CD8-positive, alpha-beta memory T cell (primary cell): Measurements from ENCODE around the gene PIEZO1. TPM values are rescaled to one million over a fixed set of nuclear protein-coding genes. Genes with fewer than 3 reads are reported as not detected.

Source experiments
- CTCF ChIA-PET: fragments of 350-600 bp; sonication (Branson Sonifier 250); formaldehyde crosslinking; loops from one replicate; lab custom pipeline; 2021; ENCODE audit warnings: antibody characterized with exemption; lab: Charles Lee
- POLR2A ChIA-PET: fragments of 350-600 bp; sonication (Branson Sonifier 250); formaldehyde crosslinking; loops from one replicate; lab custom pipeline; 2021; ENCODE audit warnings: antibody characterized with exemption; lab: Charles Lee
- DNase-seq, 5 donors: peaks; one replicate each; pipeline versions ENCODE4 v3.0.0 to v3.0.0-alpha.2; 2020 to 2022; ENCODE audit warnings: mixed read lengths in 1 of 5
- H3K27ac ChIP-seq: one replicate; pipeline ENCODE4 v1.7.0; 2013; ENCODE audit warnings: low read depth, mild to moderate bottlenecking, low read length, moderate library complexity
- H3K27me3 ChIP-seq: 2 replicates; pipeline ENCODE4 v1.7.0; 2013; ENCODE audit warnings: low read length, mild to moderate bottlenecking; ENCODE audit not compliant: insufficient read depth, poor library complexity, severe bottlenecking
- H3K36me3 ChIP-seq: 2 replicates; pipeline ENCODE4 v1.7.0; 2013; ENCODE audit warnings: mild to moderate bottlenecking, low read length, moderate library complexity; ENCODE audit not compliant: insufficient read depth
- H3K4me1 ChIP-seq: 2 replicates; pipeline ENCODE4 v1.7.0; 2013; ENCODE audit warnings: mild to moderate bottlenecking, low read length, moderate library complexity; ENCODE audit not compliant: insufficient read depth
- H3K4me3 ChIP-seq: 2 replicates; pipeline ENCODE4 v1.7.0; 2013; ENCODE audit warnings: mild to moderate bottlenecking, low read length
- H3K9me3 ChIP-seq: 2 replicates; pipeline ENCODE4 v1.7.0; 2013; ENCODE audit warnings: mild to moderate bottlenecking, low read length
- H3K27ac Mint-ChIP-seq, 8 donors: one replicate each; pipeline ENCODE4 v1.8.0; 2020 to 2021; ENCODE audit warnings: mixed read lengths in 8 of 8, mild to moderate bottlenecking in 6 of 8, inconsistent platforms in 3 of 8, moderate library complexity in 3 of 8
- H3K27me3 Mint-ChIP-seq, 2 donors: one replicate each; pipeline ENCODE4 v1.8.0; 2020 to 2021; ENCODE audit warnings: mixed read lengths in 2 of 2, mild to moderate bottlenecking in 1 of 2, moderate library complexity in 1 of 2
- H3K36me3 Mint-ChIP-seq, 3 donors: one replicate each; pipeline ENCODE4 v1.8.0; 2020 to 2021; ENCODE audit warnings: mixed read lengths in 3 of 3, inconsistent platforms in 1 of 3, mild to moderate bottlenecking in 1 of 3
- H3K4me1 Mint-ChIP-seq, 3 donors: one replicate each; pipeline ENCODE4 v1.8.0; 2020 to 2021; ENCODE audit warnings: mixed read lengths in 3 of 3, inconsistent platforms in 1 of 3, mild to moderate bottlenecking in 1 of 3
- H3K4me3 Mint-ChIP-seq, 7 donors: one replicate each; pipeline ENCODE4 v1.8.0; 2020 to 2021; ENCODE audit warnings: mixed read lengths in 7 of 7, mild to moderate bottlenecking in 6 of 7, moderate library complexity in 4 of 7, inconsistent platforms in 2 of 7
- H3K9me3 Mint-ChIP-seq, 5 donors: one replicate each; pipeline ENCODE4 v1.8.0; 2020 to 2022; ENCODE audit warnings: mixed read lengths in 5 of 5, mild to moderate bottlenecking in 3 of 5, moderate library complexity in 2 of 5, inconsistent platforms in 1 of 5
- polyA plus RNA-seq: library from polyadenylated mRNA; unstranded; fragments of 300-500 nt; fragmentation: Illumina TruSeq; gene quantifications from one replicate; pipeline ENCODE4 v1.2.3, GENCODE V29; 2021
- total RNA-seq, 2 experiments: library from RNA; stranded (reverse); gene quantifications; one replicate each; pipeline ENCODE4 v1.2.3, GENCODE V29; 2021

PIEZO1 gene
- total and polyA plus RNA-seq, 3 experiments from 2014 or later: 58.4 to 230 (median 215) TPM

DNA sequence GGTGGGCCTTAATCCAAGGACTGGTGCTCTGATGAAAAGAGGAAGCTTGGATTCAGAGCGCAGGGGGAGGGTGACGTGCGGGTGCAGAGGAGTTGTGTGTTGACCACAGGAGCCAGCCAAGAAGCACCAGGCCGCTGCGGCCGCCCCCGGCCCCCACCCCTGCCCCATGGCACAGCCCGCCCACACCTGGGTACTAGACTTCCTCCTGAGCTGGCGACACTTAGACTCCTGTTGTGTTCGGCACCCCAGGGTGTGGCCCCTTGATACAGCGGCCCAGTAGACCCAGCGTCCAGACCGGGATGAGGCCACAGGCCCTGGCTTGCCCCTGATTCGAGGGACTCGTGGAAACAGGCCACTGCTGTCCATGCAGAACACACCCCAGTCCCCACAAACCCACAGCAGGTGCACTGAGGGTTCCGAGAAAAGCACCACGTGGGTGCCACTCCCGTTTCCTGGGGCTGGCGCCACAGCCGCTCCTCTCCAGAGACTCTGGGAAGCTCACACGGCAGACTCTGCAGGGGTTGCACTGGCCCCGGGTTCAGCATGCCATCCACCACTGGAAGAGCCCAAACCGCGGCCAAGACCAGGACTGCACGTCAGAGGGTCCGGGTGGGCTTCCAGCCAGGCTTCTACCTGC is 93.0 kb downstream of the PIEZO1 start:
- peak overlapping the region; percentile 60 to 87 (median 69) for H3K4me3 Mint-ChIP-seq
- Histone ChIP-seq H3K4me1 (peaks cover 38% of the 10 kb centered on the region), H3K4me3 (peak overlapping the region; percentile 61), H3K27ac (no peak overlapping the region), H3K36me3 (peaks cover 9% of the 10 kb centered on the region), H3K9me3 (no peaks in the 10 kb centered on the region), H3K27me3 (no peaks in the 10 kb centered on the region)
- no peaks in the 10 kb centered on the region for H3K27me3 Mint-ChIP-seq
- DNase-seq: no peak
- H3K4me1 Mint-ChIP-seq: peaks cover 24 to 68% (median 33%) of the 10 kb centered on the region in 3 donors
- H3K9me3 Mint-ChIP-seq: no peaks in the 10 kb centered on the region
- CTCF ChIA-PET: interaction anchor here (1.1 kb wide), 1 partner anchor 11 kb away, joined by 3 read pairs; no protein-coding TSS in a partner anchor
- peaks cover 0 to 18% (median 0%) of the 10 kb centered on the region in 3 donors for H3K36me3 Mint-ChIP-seq
- H3K27ac Mint-ChIP-seq: peak overlapping the region; percentile 72 to 91 (median 82)
- POLR2A ChIA-PET: interaction anchor here (1.2 to 2.0 kb wide), 2 partner anchors 9 to 12 kb away, joined by 3 to 9 read pairs; no protein-coding TSS in a partner anchor

DNA sequence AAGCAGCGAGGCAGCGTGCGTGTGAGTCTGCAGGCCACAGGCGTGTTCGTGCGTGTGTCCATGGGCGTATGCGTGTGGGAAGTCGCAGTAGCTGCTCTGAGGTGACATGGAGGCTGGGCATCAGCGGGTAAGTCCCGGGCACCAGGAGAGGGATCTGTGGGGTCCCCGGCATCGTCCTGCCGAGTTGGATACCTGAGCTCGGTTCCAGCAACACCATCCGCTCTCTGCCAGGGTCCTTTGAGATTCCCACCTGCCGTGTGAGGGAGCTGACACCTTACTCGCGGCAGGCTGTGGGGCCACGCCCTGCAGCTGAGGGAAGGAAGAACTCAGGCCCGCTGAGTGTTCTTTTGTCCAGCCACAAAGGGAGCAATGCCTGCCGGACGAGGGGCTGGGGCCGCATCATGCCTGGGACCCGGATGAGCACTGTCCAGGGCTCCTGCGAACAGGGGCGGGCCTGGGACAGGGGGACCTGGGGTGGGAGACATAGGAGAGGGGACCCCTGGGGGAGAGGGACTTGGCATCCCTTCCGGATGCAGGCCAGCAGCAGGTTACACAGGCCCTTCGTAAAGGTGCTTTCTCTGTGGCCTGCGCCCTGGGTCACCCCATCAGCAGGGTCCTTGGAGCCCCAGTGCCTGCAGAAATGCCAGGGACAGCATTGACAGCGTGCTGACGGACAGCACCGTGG is 93.7 kb downstream of the PIEZO1 start:
- ChIA-PET POLR2A (interaction anchor here (1.2 to 2.0 kb wide), 2 partner anchors 9 to 13 kb away, joined by 3 to 9 read pairs; no protein-coding TSS in a partner anchor), CTCF (interaction anchor here (1.1 kb wide), 1 partner anchor 11 kb away, joined by 3 read pairs; no protein-coding TSS in a partner anchor)
- peaks cover 44% of the 10 kb centered on the region for H3K4me1 ChIP-seq
- H3K27ac ChIP-seq: no peak overlapping the region
- peak overlapping the region in 6 of 7 donors; percentile 46 to 80 (median 60) for H3K4me3 Mint-ChIP-seq
- no peak for DNase-seq
- no peak overlapping the region for H3K4me3 ChIP-seq
- H3K36me3 ChIP-seq: peaks cover 3% of the 10 kb centered on the region
- H3K27me3 ChIP-seq: no peaks in the 10 kb centered on the region
- no peaks in the 10 kb centered on the region for H3K27me3 Mint-ChIP-seq
- peaks cover 24 to 66% (median 33%) of the 10 kb centered on the region in 3 donors for H3K4me1 Mint-ChIP-seq
- peaks cover 0 to 12% (median 0%) of the 10 kb centered on the region in 3 donors for H3K36me3 Mint-ChIP-seq
- H3K9me3 ChIP-seq: no peaks in the 10 kb centered on the region
- peak overlapping the region; percentile 17 to 91 (median 76) for H3K27ac Mint-ChIP-seq
- H3K9me3 Mint-ChIP-seq: no peaks in the 10 kb centered on the region

DNA sequence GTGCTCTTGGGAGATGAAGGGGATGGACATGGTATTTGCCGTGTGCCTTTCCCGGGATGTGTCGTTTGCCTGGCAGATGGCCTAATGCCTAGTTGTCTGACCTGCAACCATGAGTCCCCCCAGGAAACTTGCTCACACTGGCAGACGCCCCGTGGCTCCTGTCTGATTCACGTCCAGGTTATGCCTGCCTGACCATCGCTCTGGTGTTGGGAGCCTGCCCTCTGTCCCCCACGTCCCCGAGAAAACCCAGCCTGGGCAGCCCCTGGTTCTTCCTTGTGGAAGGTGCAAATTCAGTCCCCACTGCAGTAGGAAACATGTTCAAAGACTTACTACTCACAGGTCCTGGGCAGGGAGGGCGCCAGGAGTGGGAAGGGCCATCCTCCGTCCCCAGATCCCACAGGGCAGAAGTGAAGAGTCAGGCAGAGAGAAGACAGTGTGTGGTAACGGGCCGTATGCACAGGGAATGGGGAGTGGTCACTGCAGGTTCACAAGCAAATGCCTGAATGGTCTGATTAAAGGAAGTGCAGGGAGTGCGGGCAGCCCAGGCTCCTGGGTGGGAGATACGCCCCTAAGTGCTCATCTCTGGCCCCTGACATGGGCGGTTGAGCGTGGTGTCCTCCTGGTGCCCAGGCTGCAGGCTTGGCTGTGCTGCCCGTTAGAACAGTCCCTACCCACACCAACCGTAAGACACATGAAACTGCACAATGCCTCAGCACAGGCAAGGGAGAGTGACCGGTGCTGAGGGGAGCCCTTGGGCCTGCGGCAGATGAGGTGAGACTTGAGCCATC is 94.5 kb downstream of the PIEZO1 start:
- ChIA-PET POLR2A (interaction anchor here (2.0 kb wide), 1 partner anchor 10 kb away, joined by 9 read pairs; no protein-coding TSS in a partner anchor), CTCF (no interaction called here)
- Mint-ChIP-seq H3K27me3 (no peaks in the 10 kb centered on the region), H3K9me3 (no peaks in the 10 kb centered on the region), H3K4me1 (peaks cover 24 to 66% (median 32%) of the 10 kb centered on the region in 3 donors), H3K27ac (peak overlapping the region; percentile 17 to 88 (median 68)), H3K36me3 (peaks cover 0 to 5% (median 0%) of the 10 kb centered on the region in 3 donors), H3K4me3 (peak overlapping the region in 4 of 7 donors; percentile 46 to 80 (median 54))
- DNase-seq: no peak
- H3K27ac ChIP-seq: no peak overlapping the region
- H3K36me3 ChIP-seq: no peaks in the 10 kb centered on the region
- H3K4me1 ChIP-seq: peaks cover 47% of the 10 kb centered on the region
- H3K27me3 ChIP-seq: no peaks in the 10 kb centered on the region
- H3K9me3 ChIP-seq: no peaks in the 10 kb centered on the region
- H3K4me3 ChIP-seq: no peak overlapping the region

GRCh38 chr16:88688013-88688778 is 96.8 kb downstream of the PIEZO1 start:
- peaks cover 35 to 74% (median 39%) of the 10 kb centered on the region in 3 donors for H3K4me1 Mint-ChIP-seq
- ChIA-PET CTCF (interaction anchor here (1.2 to 2.2 kb wide), 5 partner anchors 8 to 49 kb away, joined by 3 to 11 read pairs (median 4); no protein-coding TSS in a partner anchor), POLR2A (interaction anchor here (0.6 kb wide), 1 partner anchor 529 kb away, joined by 3 read pairs; the partner anchor contains the start of gene ZNF778)

DNA sequence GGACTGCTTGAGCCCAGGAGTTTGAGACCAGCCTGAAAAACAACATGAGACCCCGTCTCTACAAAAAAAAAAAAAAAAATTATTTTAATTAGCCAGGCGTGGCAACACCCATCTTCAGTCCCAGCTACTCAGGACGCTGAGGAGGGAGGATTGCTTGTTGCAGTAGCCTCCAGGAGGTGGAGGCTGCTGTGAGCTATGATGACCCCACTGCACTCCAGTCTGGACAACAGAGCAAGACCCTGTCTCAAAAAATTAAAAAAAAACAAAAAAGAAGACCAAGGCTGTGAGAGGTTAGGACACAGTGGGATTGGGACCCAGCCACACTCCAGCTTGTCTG is 97.4 kb downstream of the PIEZO1 start:
- no peaks in the 10 kb centered on the region for H3K27me3 ChIP-seq
- H3K27me3 Mint-ChIP-seq: no peaks in the 10 kb centered on the region
- peaks cover 0 to 2% (median 0%) of the 10 kb centered on the region in 3 donors for H3K36me3 Mint-ChIP-seq
- DNase-seq: no peak
- H3K4me3 Mint-ChIP-seq: peak overlapping the region in 4 of 7 donors; percentile 38 to 64 (median 48)
- POLR2A ChIA-PET: interaction anchor here (0.6 to 1.2 kb wide), 3 partner anchors 13 to 530 kb away, joined by 3 to 5 read pairs (median 3); partner anchors contain the start of gene ZNF778
- peaks cover 61% of the 10 kb centered on the region for H3K4me1 ChIP-seq
- H3K9me3 ChIP-seq: no peaks in the 10 kb centered on the region
- peaks cover 30 to 69% (median 34%) of the 10 kb centered on the region in 3 donors for H3K4me1 Mint-ChIP-seq
- no peaks in the 10 kb centered on the region for H3K9me3 Mint-ChIP-seq
- no peaks in the 10 kb centered on the region for H3K36me3 ChIP-seq
- no peak overlapping the region for H3K27ac ChIP-seq
- peak overlapping the region in 1 of 8 donors; percentile 36 for H3K27ac Mint-ChIP-seq
- H3K4me3 ChIP-seq: no peak overlapping the region
- CTCF ChIA-PET: interaction anchor here (1.2 to 2.2 kb wide), 6 partner anchors 8 to 117 kb away, joined by 3 to 11 read pairs (median 4); partner anchors contain the start of gene ZC3H18

More at GRCh38 chr16:88688013-88688778, 96.8 kb downstream of the PIEZO1 start:
- Histone ChIP-seq H3K36me3 (no peaks in the 10 kb centered on the region), H3K9me3 (no peaks in the 10 kb centered on the region), H3K27ac (no peak overlapping the region), H3K27me3 (no peaks in the 10 kb centered on the region), H3K4me3 (no peak overlapping the region), H3K4me1 (peaks cover 66% of the 10 kb centered on the region)
- Mint-ChIP-seq H3K4me3 (peak overlapping the region in 3 of 7 donors; percentile 32 to 56 (median 49)), H3K9me3 (no peaks in the 10 kb centered on the region), H3K36me3 (peaks cover 0 to 2% (median 0%) of the 10 kb centered on the region in 3 donors), H3K27ac (peak overlapping the region in 2 of 8 donors; percentile 58 to 63), H3K27me3 (no peaks in the 10 kb centered on the region)
- no peak for DNase-seq

DNA sequence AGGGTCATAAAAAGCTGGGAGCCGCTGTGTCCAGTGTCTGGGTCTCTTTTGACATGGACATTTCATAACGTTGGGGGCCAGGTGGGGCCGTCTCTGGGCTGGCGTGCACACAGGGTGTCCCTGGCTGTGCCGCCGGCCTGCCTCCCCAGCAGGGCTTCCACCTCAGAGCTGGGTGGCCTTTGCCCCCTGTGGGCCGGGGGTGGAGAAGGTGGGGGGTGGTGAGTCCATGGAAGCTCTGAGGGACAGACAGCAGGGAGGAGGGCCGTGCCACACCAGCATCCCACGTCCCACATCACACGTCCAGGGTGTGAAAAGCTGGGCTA is 97.8 kb downstream of the PIEZO1 start:
- Histone ChIP-seq H3K27me3 (no peaks in the 10 kb centered on the region), H3K9me3 (no peaks in the 10 kb centered on the region), H3K36me3 (no peaks in the 10 kb centered on the region), H3K27ac (no peak overlapping the region), H3K4me1 (peaks cover 60% of the 10 kb centered on the region), H3K4me3 (no peak overlapping the region)
- DNase-seq: no peak
- Mint-ChIP-seq H3K27ac (peak overlapping the region in 2 of 8 donors; percentile 66), H3K4me1 (peaks cover 31 to 69% (median 35%) of the 10 kb centered on the region in 3 donors), H3K9me3 (no peaks in the 10 kb centered on the region), H3K36me3 (peaks cover 0 to 2% (median 0%) of the 10 kb centered on the region in 3 donors), H3K27me3 (no peaks in the 10 kb centered on the region), H3K4me3 (peak overlapping the region in 5 of 7 donors; percentile 38 to 86 (median 48))
- CTCF ChIA-PET: interaction anchor here (1.2 to 2.2 kb wide), 6 partner anchors 9 to 117 kb away, joined by 3 to 11 read pairs (median 4); partner anchors contain the start of gene ZC3H18
- POLR2A ChIA-PET: interaction anchor here (0.8 to 1.2 kb wide), 3 partner anchors 13 to 67 kb away, joined by 3 to 5 read pairs (median 4); no protein-coding TSS in a partner anchor
